SW 1271 (cell line): Measurements from ENCODE around the gene TAPBPL.

Experiments
- DNase-seq, 2 experiments: peaks; one replicate each; lab custom pipeline; 2025; lab: John Stamatoyannopoulos, UW

TAPBPL gene

DNA sequence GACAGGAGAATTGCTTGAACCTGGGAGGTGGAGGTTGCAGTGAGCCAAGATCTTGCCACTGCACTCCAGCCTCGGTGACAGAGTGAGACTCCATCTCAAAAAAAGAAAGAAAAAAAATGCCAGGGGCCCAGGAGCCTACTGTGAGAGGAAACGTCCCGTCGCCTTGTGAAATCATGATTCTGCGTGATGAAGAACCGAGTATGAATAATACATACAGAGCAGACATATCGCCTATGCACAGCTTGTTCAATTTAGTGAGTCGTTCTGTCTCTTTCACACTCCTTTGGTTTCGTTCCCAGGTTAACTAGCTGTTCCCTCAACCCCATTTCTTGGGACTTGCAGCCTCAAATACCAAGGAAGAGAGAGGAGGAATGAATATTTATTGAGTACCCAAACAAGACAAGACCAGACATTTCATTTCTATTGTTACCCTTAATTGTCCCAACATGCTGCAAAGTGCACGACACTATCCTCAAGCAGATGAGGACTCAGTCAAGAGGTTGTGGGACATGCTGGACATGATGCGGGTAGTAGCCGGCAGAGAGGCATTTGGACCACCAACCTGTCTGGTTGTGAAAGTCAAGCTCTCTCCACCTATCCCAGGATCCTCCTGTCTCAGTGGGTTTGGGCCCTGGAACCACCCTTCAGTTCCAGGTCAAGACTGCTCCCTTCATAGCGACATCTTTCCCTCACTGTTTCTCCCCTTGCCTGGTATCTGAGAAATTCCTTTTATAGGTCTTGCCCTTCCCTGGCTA lies 15.7 kb upstream of the TAPBPL start:
- no peak for DNase-seq

GRCh38 chr12:6437586-6437985 lies 14.3 kb upstream of the TAPBPL start:
- no peak for DNase-seq

DNA sequence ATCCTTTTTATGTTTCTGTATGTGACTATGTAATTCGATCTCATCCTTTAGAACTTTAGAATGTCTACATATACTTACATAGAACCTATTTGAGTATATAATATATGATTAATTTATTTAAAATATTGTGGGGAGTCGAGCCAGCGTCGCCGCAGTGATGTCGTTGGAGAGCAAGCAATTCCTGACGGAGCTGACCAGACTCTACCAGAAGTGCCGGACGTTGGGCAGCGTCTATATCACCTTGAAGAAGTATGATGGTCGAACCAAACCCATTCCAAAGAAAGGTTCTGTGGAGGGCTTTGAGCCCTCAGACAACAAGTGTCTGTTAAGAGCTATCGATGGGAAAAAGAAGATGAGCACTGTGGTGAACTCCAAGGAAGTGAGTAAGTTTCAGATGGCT lies 13.5 kb upstream of the TAPBPL start:
- no peak for DNase-seq

DNA sequence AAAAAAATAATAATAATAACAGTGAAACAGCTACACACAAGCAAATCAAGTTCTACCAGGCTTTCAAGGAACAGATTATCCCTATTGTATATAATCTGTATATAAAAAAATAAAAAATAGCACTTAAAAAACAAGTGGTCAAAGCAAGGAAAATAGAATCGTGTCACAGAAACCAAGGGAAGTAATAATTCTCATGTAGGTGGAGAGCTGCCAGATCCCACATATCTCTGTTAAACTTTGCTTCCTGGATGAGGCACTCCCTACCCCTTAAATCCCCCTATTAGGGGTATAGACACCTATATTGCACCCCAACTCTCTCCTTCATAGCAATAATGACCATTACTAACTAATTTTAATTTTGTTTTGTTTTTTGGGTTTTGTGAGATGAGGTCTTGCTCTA lies 11.5 kb upstream of the TAPBPL start:
- no peak for DNase-seq

- no peak for DNase-seq
These were observed 9.0 kb upstream of the TAPBPL start for GRCh38 chr12:6442836-6443235.

DNA sequence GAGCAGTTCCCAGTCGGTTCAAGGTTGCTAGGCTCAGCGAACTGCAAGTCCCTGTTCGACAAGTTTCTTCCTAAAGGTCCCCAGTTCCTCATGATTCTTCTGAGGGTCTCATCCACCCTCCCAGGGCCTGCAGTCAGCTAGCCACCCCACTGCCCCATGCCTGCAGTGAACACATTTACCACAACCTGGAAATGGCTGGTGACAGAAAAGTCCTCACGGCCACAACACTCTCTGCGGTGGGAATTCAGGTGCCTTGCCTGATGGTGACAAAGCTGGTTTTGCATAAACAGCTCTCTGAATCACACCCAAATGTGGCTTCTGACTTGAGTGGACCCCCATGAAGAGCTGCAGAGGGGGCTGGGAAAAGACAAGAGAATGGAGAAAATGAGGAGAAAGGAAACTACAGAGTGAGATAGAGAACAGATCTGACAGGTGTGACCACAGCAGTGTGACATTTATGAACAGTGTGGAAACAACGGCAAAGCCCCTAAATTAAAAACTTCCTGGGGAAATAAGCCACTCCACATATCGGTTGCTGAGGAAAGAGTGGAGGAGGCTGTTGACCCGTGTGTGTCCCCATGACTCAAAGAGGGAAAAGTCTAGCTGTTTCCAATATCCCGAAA lies 8.4 kb upstream of the TAPBPL start:
- DNase-seq, result no peak

DNA sequence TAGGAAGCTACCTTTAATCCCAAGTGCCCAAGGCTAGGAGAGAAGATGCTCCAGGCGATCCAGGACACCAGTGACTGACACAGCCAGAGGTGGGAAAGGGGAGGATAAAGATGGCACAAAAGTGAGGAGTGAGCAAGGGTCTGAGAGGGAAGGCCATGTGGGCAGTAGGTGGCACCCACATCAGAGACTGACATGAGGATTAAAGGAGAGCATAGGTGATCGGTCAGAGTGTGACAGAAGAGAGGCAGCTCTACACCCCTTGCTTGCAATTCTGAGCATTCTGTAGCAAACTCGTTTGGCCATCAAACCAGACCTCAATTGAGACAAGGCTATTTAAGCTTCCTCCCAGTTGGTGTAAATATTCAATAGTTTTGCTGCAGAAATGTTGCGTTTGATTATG lies 7.8 kb upstream of the TAPBPL start:
- DNase-seq, result no peak

DNA sequence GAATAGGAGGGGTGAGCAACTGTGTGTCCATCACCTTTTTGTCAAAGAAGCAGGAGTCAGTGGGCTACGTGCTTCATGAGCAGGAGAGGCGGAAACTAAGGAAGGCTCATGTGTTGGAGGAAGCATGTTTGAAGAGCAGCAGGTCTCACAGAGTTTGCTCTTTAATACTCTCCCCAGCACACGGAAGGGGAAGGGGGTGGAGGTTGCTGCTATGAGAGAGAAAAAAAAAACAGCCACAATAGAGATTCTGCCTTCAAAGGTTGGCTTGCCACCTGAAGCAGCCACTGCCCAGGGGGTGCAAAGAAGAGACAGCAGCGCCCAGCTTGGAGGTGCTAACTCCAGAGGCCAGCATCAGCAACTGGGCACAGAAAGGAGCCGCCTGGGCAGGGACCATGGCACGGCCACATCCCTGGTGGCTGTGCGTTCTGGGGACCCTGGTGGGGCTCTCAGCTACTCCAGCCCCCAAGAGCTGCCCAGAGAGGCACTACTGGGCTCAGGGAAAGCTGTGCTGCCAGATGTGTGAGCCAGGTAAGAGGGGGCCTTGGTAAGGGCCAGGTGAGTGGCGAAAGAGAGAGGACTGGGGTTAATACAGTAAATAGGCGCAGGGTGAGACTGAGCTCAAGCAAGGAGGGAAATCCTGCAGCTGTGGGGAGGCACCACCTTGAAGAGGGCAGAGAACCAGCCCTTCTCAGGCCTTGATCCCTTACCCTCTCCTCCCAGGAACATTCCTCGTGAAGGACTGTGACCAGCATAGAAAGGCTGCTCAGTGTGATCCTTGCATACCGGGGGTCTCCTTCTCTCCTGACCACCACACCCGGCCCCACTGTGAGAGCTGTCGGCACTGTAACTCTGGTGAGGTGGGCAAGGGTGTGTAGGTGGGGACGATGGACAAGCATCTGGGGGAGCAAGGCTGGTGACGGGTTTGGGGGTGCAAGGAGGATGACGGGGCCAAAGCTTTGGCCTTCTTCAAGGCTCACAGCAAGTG lies 6.8 kb upstream of the TAPBPL start, which contains the start of gene CD27:
TSS of gene CD27 (plus strand) at position 252 of the 985 bp plus-strand sequence. CDS start at position 393, 141 bp downstream.
- no peak for DNase-seq

- DNase-seq, result no peak
These were observed 1.6 kb upstream of the TAPBPL start for GRCh38 chr12:6450091-6450868.

DNA sequence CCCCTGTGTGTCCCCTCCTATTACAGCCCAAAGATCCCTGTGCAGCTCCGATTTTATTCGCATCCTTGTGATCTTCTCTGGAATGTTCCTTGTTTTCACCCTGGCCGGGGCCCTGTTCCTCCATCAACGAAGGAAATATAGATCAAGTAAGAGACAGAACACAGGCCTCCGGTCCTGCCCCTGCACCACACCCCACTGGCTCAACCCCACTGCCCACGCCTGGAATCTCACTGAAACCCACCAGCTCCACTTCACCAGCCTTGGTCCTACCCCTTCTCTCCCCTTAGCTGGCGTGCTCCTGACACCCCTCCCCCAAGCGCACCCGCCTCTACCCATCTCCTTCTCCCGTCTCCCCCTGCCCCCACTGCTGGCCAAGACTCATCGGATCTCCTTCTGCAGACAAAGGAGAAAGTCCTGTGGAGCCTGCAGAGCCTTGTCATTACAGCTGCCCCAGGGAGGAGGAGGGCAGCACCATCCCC lies 934 bp upstream of the TAPBPL start:
- no peak for DNase-seq

DNA sequence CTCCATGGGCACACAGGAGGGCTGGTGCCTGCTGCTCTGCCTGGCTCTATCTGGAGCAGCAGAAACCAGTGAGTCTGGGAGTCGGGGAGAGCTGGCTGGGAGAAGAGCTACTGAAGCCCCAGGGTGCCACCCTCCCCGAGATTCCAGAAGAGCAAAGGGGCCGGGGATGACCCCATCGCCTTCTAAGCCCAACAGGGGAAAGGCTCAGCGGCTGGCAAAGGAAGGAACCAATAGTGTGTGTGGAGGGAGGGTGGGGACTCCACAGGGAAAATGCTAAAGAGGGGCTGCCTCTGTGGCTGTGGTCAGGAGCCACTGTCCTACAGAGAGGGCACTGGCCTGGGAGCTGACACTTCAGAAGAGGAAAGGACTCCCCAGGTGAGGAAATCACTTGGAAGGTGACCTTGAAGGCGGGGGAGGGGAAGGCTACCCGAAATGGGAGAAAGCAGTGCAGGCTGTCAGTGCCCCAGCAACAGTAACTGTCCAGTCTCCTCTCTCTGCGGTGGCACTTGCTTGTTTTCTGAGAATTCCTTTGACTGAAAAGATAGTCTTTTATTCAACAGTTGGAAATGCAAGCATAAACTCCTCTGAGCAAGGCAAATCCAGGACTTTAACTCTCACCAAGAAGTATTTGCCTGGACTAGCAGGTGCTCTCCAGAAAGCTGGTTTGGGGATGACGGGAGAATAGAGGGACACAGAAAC lies 552 bp downstream of the TAPBPL start:
- DNase-seq, result peak in 1 of 2 experiments; percentile 65

DNA sequence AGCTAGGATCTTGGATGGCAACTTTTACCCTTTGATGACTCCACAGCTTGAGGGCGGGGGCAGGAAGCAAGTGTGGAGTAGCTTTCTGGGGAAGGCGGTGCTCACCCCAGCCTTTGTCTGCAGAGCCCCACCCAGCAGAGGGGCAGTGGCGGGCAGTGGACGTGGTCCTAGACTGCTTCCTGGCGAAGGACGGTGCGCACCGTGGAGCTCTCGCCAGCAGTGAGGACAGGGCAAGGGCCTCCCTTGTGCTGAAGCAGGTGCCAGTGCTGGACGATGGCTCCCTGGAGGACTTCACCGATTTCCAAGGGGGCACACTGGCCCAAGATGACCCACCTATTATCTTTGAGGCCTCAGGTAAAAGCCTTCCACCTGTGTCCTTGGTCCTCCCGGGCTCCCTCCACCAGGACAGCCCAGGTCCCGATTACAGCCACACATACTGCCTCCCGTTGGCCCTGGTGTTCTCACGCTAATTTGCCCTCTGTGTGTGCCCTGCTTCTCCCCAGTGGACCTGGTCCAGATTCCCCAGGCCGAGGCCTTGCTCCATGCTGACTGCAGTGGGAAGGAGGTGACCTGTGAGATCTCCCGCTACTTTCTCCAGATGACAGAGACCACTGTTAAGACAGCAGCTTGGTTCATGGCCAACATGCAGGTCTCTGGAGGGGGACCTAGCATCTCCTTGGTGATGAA lies 1.2 kb downstream of the TAPBPL start:
- no peak for DNase-seq

DNA sequence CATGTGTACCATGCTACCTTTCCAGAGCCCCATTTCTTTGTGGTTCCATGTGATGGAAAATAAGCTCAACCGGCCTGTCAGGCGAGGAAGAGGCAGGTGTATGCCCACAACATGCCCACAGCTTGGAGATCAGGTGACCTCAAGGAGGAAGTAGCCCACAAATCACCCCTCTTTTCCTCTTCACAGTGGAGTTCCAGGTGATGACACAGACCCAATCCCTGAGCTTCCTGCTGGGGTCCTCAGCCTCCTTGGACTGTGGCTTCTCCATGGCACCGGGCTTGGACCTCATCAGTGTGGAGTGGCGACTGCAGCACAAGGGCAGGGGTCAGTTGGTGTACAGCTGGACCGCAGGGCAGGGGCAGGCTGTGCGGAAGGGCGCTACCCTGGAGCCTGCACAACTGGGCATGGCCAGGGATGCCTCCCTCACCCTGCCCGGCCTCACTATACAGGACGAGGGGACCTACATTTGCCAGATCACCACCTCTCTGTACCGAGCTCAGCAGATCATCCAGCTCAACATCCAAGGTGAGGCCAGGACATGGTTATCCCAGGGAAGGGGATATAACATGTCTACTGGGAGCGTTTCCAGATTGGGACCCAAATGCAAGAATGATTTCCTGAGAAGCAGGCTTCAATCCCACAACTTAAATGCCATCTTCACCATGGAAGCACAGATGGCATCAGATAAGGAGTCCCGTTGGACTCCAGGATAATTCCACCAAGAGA lies 5.5 kb downstream of the TAPBPL start:
- DNase-seq, result no peak

DNA sequence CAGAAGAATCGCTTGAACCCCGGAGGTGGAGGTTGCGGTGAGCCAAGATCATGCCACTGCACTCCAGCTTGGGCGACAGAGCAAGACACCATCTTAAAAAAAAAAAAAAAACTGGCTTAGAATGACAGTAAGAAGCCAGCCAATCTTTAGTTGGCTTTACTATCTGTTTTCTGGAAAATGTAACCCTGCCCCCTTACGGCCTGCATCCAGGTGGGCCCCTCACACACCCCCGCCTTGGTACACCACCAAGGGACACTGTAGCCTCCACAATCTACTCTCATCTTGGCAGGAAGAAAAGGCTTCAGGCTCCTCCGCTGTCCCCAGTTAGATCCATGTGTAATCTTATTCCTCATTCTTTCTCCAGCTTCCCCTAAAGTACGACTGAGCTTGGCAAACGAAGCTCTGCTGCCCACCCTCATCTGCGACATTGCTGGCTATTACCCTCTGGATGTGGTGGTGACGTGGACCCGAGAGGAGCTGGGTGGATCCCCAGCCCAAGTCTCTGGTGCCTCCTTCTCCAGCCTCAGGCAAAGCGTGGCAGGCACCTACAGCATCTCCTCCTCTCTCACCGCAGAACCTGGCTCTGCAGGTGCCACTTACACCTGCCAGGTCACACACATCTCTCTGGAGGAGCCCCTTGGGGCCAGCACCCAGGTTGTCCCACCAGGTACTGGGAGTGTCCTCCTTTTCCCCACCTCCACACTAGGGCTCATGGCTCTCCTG lies 6.6 kb downstream of the TAPBPL start:
- DNase-seq, result no peak

DNA sequence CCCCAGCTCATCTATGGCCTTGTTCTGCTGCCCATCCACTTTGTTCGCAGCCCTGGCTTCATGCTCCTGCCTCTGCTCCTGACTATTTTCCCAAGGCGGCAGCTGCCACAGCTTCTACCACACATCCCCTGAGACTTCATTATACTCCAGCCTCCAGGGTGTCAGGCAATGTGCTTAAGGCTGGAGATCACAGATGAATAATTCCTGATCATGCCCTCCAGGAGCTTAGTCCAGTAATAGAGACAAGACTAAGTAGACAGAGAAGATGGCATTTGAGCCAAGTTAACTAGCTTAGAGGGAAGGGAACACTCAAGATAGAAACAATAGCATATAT lies 7.1 kb downstream of the TAPBPL start:
- no peak for DNase-seq

DNA sequence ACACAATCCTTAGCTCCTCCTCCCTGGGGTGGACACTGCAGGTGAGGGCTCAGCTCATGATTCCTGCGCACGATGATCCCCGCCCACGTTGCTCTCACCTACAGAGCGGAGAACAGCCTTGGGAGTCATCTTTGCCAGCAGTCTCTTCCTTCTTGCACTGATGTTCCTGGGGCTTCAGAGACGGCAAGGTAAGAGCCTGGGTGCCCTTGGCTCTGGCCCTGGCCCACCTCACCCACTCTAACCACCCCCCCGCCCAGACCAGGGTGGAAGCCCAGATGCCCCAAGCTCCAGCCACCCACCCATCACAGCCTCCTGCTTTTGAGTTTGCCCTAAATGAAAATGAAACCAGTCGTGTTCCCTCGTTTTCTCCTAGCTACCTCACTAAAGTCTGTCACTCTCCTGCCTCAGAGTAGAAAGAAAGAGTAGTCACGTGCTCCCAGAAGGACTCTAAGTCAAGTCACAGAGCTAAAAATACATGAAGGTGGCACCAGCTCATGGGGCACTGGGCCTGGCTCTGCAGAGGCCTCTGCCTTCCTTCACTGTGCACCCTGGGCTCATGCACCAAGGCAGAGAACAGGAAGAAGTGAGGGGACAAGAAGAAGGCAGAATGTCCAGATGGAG lies 9.0 kb downstream of the TAPBPL start:
- no peak for DNase-seq

GRCh38 chr12:6461401-6462233 lies 9.8 kb downstream of the TAPBPL start:
- no peak for DNase-seq
